ENCODE measurements around the gene PRSS48. TPM values are rescaled to one million over a fixed set of nuclear protein-coding genes. Genes with fewer than 3 reads are reported as not detected.

PRSS48 gene
- polyA plus RNA-seq, 1 experiment, result not detected

GRCh38 chr4:151304226-151304625 is 27.3 kb downstream of the PRSS48 start:
- H3K4me3 ChIP-seq (ENCODE audit: low read depth, low read length), result no peak overlapping the region
- DNase-seq (ENCODE audit: low read depth, low spot score), result no peak
- H3K9me3 ChIP-seq (ENCODE audit: control insufficient read depth, insufficient read depth, low read length), result no peaks in the 10 kb centered on the region; the same call in 1 of the 2 replicates
- ChIA-PET POLR2A (no interaction called here), CTCF (interaction anchor here (1.6 kb wide), 1 partner anchor 13 kb away, joined by 3 read pairs; no protein-coding TSS in a partner anchor)
- no peaks in the 10 kb centered on the region for H3K27me3 ChIP-seq (ENCODE audit: control insufficient read depth, insufficient read depth, low read length)
- no peak for TF ChIP-seq CTCF (IDR thresholded peaks at IDR 0.05; ENCODE audit: low read depth, low read length)
- H3K27ac ChIP-seq (ENCODE audit: low read depth, low read length), result no peak overlapping the region

- H3K9me3 ChIP-seq (ENCODE audit: control insufficient read depth, insufficient read depth, low read length), result no peaks in the 10 kb centered on the region; the same call in 1 of the 2 replicates
- H3K27me3 ChIP-seq (ENCODE audit: control insufficient read depth, insufficient read depth, low read length), result no peaks in the 10 kb centered on the region
- H3K4me3 ChIP-seq (ENCODE audit: low read depth, low read length), result no peak overlapping the region
- ChIA-PET POLR2A (no interaction called here), CTCF (interaction anchor here (0.5 to 1.6 kb wide), 3 partner anchors 13 to 187 kb away, joined by 3 read pairs; no protein-coding TSS in a partner anchor)
- DNase-seq (ENCODE audit: low read depth, low spot score), result no peak
- no peak overlapping the region for H3K27ac ChIP-seq (ENCODE audit: low read depth, low read length)
- TF ChIP-seq CTCF (IDR thresholded peaks at IDR 0.05; ENCODE audit: low read depth, low read length), result no peak
These were observed 27.8 kb downstream of the PRSS48 start for GRCh38 chr4:151304755-151305154.

- ChIA-PET POLR2A (no interaction called here), CTCF (interaction anchor here (0.7 kb wide), 1 partner anchor 36 kb away, joined by 3 read pairs; no protein-coding TSS in a partner anchor)
- Histone ChIP-seq H3K9me3 (ENCODE audit: control insufficient read depth, insufficient read depth, low read length) (no peaks in the 10 kb centered on the region; the same call in 1 of the 2 replicates), H3K27me3 (ENCODE audit: control insufficient read depth, insufficient read depth, low read length) (no peaks in the 10 kb centered on the region), H3K4me3 (ENCODE audit: low read depth, low read length) (no peak overlapping the region), H3K27ac (ENCODE audit: low read depth, low read length) (no peak overlapping the region)
- no peak for TF ChIP-seq CTCF (IDR thresholded peaks at IDR 0.05; ENCODE audit: low read depth, low read length)
- DNase-seq (ENCODE audit: low read depth, low spot score), result no peak
These were observed 33.3 kb downstream of the PRSS48 start for GRCh38 chr4:151310124-151310728.

- no peak for DNase-seq (ENCODE audit: low read depth, low spot score)
- no peak overlapping the region for H3K27ac ChIP-seq (ENCODE audit: low read depth, low read length)
- no peaks in the 10 kb centered on the region for H3K27me3 ChIP-seq (ENCODE audit: control insufficient read depth, insufficient read depth, low read length)
- no peaks in the 10 kb centered on the region for H3K9me3 ChIP-seq (ENCODE audit: control insufficient read depth, insufficient read depth, low read length)
- POLR2A ChIA-PET, result no interaction called here
- no peak for TF ChIP-seq CTCF (IDR thresholded peaks at IDR 0.05; ENCODE audit: low read depth, low read length)
- H3K4me3 ChIP-seq (ENCODE audit: low read depth, low read length), result no peak overlapping the region
- CTCF ChIA-PET, result interaction anchor here (0.5 to 1.9 kb wide), 2 partner anchors 37 to 311 kb away, joined by 3 to 5 read pairs; partner anchors contain the start of gene PRSS48
These were observed 36.5 kb downstream of the PRSS48 start for GRCh38 chr4:151313306-151314009.

GRCh38 chr4:151314010-151314355 is 37.0 kb downstream of the PRSS48 start:
- Histone ChIP-seq H3K27me3 (ENCODE audit: control insufficient read depth, insufficient read depth, low read length) (no peaks in the 10 kb centered on the region), H3K4me3 (ENCODE audit: low read depth, low read length) (no peak overlapping the region), H3K9me3 (ENCODE audit: control insufficient read depth, insufficient read depth, low read length) (no peaks in the 10 kb centered on the region), H3K27ac (ENCODE audit: low read depth, low read length) (no peak overlapping the region)
- ChIA-PET CTCF (interaction anchor here (1.9 kb wide), 1 partner anchor 37 kb away, joined by 5 read pairs; the partner anchor contains the start of gene PRSS48), POLR2A (no interaction called here)
- TF ChIP-seq CTCF (IDR thresholded peaks at IDR 0.05; ENCODE audit: low read depth, low read length), result no peak
- no peak for DNase-seq (ENCODE audit: low read depth, low spot score)

All from AG04450 (cell line).